Esophagus squamous epithelium (tissue), 4 donors: Measurements from ENCODE around the gene MAP4K4.

Source experiments
- POLR2A ChIP-seq, 4 donors: fragments of 450-650 bp; IDR thresholded peaks; one replicate each; pipeline ENCODE4 v1.6.1; 2017; ENCODE audit warnings: antibody characterized with exemption in 4 of 4, mild to moderate bottlenecking in 4 of 4, moderate library complexity in 3 of 4
- TF ChIP-seq, protein P1 (sequence below), 6 experiments: fragments of 450-650 bp in 4 of 6; fragments of 200-600 bp in 2 of 6; sonication (generic) in 2 of 6; IDR thresholded peaks; one replicate each; pipeline ENCODE4 v1.5.1; 2016 to 2019; ENCODE audit warnings: antibody characterized with exemption in 6 of 6, mild to moderate bottlenecking in 4 of 6, moderate library complexity in 4 of 6

DNA sequence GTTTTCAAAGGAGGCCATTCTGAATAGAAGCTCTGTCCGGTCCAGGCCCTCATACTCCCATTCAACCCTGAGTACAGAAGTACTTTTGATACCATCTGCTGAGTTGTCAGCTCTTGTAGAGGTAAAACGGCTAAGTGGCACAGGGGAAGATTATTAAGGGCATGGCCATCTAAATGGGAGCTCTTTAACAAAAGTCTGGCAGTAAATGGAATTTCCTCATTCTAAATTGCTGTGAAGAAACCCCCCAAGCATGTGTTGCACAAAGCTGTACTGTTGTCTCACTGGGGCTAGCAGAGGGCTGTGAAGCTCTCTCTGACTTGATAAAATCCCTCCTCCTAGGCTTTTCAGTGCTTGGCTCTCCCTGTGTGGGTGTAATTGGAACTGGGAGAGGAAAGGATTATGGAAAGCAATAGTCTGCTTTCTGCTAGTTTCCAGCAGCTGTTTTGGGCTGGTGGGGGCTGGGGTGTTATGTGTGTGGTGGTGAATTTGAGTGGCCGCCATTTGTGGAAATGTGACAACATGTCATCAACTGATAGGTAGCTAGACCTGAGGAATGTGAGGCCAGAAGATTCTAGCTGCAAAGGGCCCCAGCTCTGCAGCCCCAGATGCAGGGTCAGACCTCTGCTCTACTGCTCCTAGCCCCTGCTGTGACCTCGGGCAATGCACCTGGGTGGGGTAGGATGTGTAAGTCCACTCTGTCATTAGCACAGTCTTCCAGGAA is 65.1 kb downstream of the MAP4K4 start:
- TF ChIP-seq, protein P1, sequence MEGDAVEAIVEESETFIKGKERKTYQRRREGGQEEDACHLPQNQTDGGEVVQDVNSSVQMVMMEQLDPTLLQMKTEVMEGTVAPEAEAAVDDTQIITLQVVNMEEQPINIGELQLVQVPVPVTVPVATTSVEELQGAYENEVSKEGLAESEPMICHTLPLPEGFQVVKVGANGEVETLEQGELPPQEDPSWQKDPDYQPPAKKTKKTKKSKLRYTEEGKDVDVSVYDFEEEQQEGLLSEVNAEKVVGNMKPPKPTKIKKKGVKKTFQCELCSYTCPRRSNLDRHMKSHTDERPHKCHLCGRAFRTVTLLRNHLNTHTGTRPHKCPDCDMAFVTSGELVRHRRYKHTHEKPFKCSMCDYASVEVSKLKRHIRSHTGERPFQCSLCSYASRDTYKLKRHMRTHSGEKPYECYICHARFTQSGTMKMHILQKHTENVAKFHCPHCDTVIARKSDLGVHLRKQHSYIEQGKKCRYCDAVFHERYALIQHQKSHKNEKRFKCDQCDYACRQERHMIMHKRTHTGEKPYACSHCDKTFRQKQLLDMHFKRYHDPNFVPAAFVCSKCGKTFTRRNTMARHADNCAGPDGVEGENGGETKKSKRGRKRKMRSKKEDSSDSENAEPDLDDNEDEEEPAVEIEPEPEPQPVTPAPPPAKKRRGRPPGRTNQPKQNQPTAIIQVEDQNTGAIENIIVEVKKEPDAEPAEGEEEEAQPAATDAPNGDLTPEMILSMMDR (IDR thresholded peaks at IDR 0.05) = no peak
- TF ChIP-seq POLR2A (IDR thresholded peaks at IDR 0.05) = no peak
